B cell (primary cell): ENCODE measurements around the gene CEACAM16. TPM values are rescaled to one million over a fixed set of nuclear protein-coding genes. Genes with fewer than 3 reads are reported as not detected.

Experiments used
- ATAC-seq: fragments of 200-7000 bp; cut with Tn5 transposase; one replicate; pipeline ENCODE4 v1.10.0; 2021; ENCODE audit warnings: low read depth, mild to moderate bottlenecking, moderate number of reproducible peaks, moderate library complexity
- CTCF ChIA-PET: fragments of 350-600 bp; sonication (Branson Sonifier 250); formaldehyde crosslinking; loops from one replicate; lab custom pipeline; 2021; ENCODE audit warnings: antibody characterized with exemption, inconsistent platforms; lab: Charles Lee
- POLR2A ChIA-PET: fragments of 350-600 bp; sonication (Branson Sonifier 250); formaldehyde crosslinking; loops from one replicate; lab custom pipeline; 2021; ENCODE audit warnings: antibody characterized with exemption; lab: Charles Lee
- DNase-seq: peaks from one replicate; pipeline ENCODE4 v3.0.0; 2013
- H2AFZ ChIP-seq: 2 replicates; pipeline ENCODE4 v1.6.1; 2012; ENCODE audit warnings: mild to moderate bottlenecking, low read depth, low read length; ENCODE audit not compliant: insufficient read depth, poor library complexity, severe bottlenecking
- H3K27ac ChIP-seq, 2 donors: 1 replicate in 1 of 2; 2 replicates in 1 of 2; pipeline ENCODE4 v1.5.1; 2012 to 2013; ENCODE audit warnings: low read length in 2 of 2, mild to moderate bottlenecking in 2 of 2, moderate library complexity in 1 of 2
- H3K27me3 ChIP-seq, 4 experiments: fragments of 200-600 bp in 1 of 4; sonication (generic) in 1 of 4; replicated peaks in 1 of 4; 1 replicate in 2 of 4; 2 replicates in 2 of 4; pipeline versions ENCODE4 v1.6.1 to v1.7.0; 2013 to 2016; ENCODE audit warnings: low read length in 3 of 4, mild to moderate bottlenecking in 2 of 4, mixed read lengths in 1 of 4, moderate library complexity in 1 of 4; ENCODE audit not compliant: insufficient read depth in 4 of 4, control insufficient read depth in 3 of 4; ENCODE audit errors: control extremely low read depth in 1 of 4
- H3K36me3 ChIP-seq, 2 experiments: replicated peaks in 1 of 2; 1 replicate in 1 of 2; 2 replicates in 1 of 2; pipeline versions ENCODE4 v1.6.1 to v1.7.1; 2013; ENCODE audit warnings: low read length in 1 of 2; ENCODE audit not compliant: insufficient read depth in 2 of 2, control insufficient read depth in 1 of 2; ENCODE audit errors: control extremely low read depth in 1 of 2, extremely low read depth in 1 of 2
- H3K4me1 ChIP-seq, 2 donors: fragments of 200-600 bp in 1 of 2; sonication (generic) in 1 of 2; 1 replicate in 1 of 2; 2 replicates in 1 of 2; pipeline versions ENCODE4 v1.5.1 to v1.6.1; 2013 to 2017; ENCODE audit warnings: low read length in 2 of 2; ENCODE audit not compliant: control insufficient read depth in 2 of 2, insufficient read depth in 2 of 2
- H3K4me2 ChIP-seq: replicated peaks from 2 replicates; pipeline ENCODE3; 2012; ENCODE audit warnings: mild to moderate bottlenecking, low read depth, low read length; ENCODE audit not compliant: poor library complexity, severe bottlenecking
- H3K4me3 ChIP-seq, 5 experiments: fragments of 200-600 bp in 1 of 5; sonication (generic) in 1 of 5; 1 replicate in 3 of 5; 2 replicates in 2 of 5; pipeline versions ENCODE4 v1.5.1 to v1.7.0; 2011 to 2016; ENCODE audit warnings: low read length in 4 of 5, mild to moderate bottlenecking in 4 of 5, low read depth in 2 of 5, control low read depth in 1 of 5, moderate library complexity in 1 of 5; ENCODE audit not compliant: insufficient read depth in 1 of 5; ENCODE audit errors: control extremely low read depth in 1 of 5, extremely low read depth in 1 of 5
- H3K79me2 ChIP-seq: fragments of 200-600 bp; sonication (generic); one replicate; pipeline ENCODE4 v1.6.0; 2016; ENCODE audit warnings: low read length; ENCODE audit not compliant: control insufficient read depth, insufficient read depth
- H3K9ac ChIP-seq: fragments of 200-600 bp; sonication (generic); 2 replicates; pipeline ENCODE4 v1.6.1; 2017; ENCODE audit warnings: mild to moderate bottlenecking, low read length, moderate library complexity
- H3K9me3 ChIP-seq, 3 donors: one replicate each; pipeline versions ENCODE4 v1.6.1 to v1.7.1; 2013; ENCODE audit warnings: low read length in 2 of 3; ENCODE audit not compliant: control insufficient read depth in 2 of 3, insufficient read depth in 1 of 3; ENCODE audit errors: control extremely low read depth in 1 of 3
- H4K20me1 ChIP-seq: 2 replicates; pipeline ENCODE4 v1.6.0; 2012; ENCODE audit warnings: mild to moderate bottlenecking, low read length; ENCODE audit not compliant: insufficient read depth, control insufficient read depth, poor library complexity, severe bottlenecking
- H3K27ac Mint-ChIP-seq: one replicate; pipeline ENCODE4 v1.8.0; 2021; ENCODE audit warnings: mixed read lengths
- H3K27me3 Mint-ChIP-seq: one replicate; pipeline ENCODE4 v1.8.0; 2021; ENCODE audit warnings: mixed read lengths
- H3K4me1 Mint-ChIP-seq: one replicate; pipeline ENCODE4 v1.8.0; 2021; ENCODE audit warnings: mixed read lengths
- H3K4me3 Mint-ChIP-seq: one replicate; pipeline ENCODE4 v1.8.0; 2021; ENCODE audit warnings: mixed read lengths
- H3K9me3 Mint-ChIP-seq: one replicate; pipeline ENCODE4 v1.8.0; 2022; ENCODE audit warnings: mixed read lengths; ENCODE audit not compliant: insufficient read depth
- CTCF ChIP-seq: fragments of 200-600 bp; IDR thresholded peaks from one replicate; pipeline ENCODE4 v1.8.0; 2022; ENCODE audit warnings: antibody characterized with exemption, mild to moderate bottlenecking
- EZH2 ChIP-seq: IDR thresholded peaks from 2 replicates; pipeline ENCODE4 v1.6.1; 2012; ENCODE audit warnings: borderline replicate concordance, low read depth, mild to moderate bottlenecking, moderate library complexity, low read length; ENCODE audit not compliant: insufficient read depth, poor library complexity, severe bottlenecking
- WGBS: methylation state at CpG from one replicate; pipeline ENCODE4 v1.1.5; 2013; ENCODE audit warnings: missing lambda C conversion rate; ENCODE audit not compliant: insufficient coverage; 5-methylcytosine and 5-hydroxymethylcytosine counted together
- intact Hi-C: fragments of 100-400 bp; cut with micrococcal nuclease; formaldehyde crosslinking; loops from one replicate; pipeline ENCODE4 v1.10.0; 2022
- polyA plus RNA-seq: library from polyadenylated mRNA; depleted of rRNA; stranded (reverse); fragments of >200 nt; gene quantifications from 2 replicates; pipeline ENCODE4 v1.2.3, GENCODE V29; 2012
- total RNA-seq, 2 donors: library from RNA; stranded (reverse); fragments of 120-200 nt in 1 of 2; gene quantifications; 1 replicate in 1 of 2; 2 replicates in 1 of 2; pipeline versions ENCODE4 v1.2.3 to v1.2.4, GENCODE V29; 2013 to 2022

Gene CEACAM16
- total and polyA plus RNA-seq, 2 donors (not counting 1 experiment from before 2014, with no cell fraction given) = not detected

DNA sequence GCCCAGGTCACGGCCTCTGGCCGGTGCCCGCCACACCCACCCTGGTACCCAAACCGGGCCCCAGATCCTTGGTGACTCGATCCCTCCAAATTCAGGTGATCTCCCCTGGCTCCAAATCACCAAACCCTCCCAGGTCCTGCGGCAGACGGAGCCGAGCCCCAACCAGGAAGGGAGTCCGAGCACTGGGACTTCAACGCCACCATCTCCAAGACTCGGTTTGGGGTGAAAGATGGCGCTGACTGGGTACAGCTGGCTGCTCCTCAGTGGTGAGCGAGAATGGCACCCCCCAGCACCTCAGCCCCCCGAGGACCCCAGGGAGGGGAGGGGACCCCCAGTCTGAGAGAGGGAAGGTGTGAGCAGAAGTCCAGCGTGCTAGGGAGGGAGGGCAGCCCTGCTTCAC is 2.3 kb downstream of the CEACAM16 start:
- H3K79me2 ChIP-seq = no peaks in the 10 kb centered on the region
- intact Hi-C loops = no loop called here
- H3K27ac ChIP-seq = no peak overlapping the region
- Mint-ChIP-seq H3K4me3 (no peak overlapping the region), H3K27ac (no peak overlapping the region), H3K4me1 (no peaks in the 10 kb centered on the region), H3K9me3 (no peaks in the 10 kb centered on the region), H3K27me3 (peaks cover 34% of the 10 kb centered on the region)
- TF ChIP-seq CTCF = no peak
- no peak for TF ChIP-seq EZH2
- CTCF ChIA-PET = interaction anchor here (1.3 kb wide), 1 partner anchor 12 kb away, joined by 3 read pairs; no protein-coding TSS in a partner anchor
- ATAC-seq (no peak), DNase-seq (no peak)
- H3K9me3 ChIP-seq = peaks cover 0 to 3% (median 0%) of the 10 kb centered on the region in 3 donors
- H2AFZ ChIP-seq = no peak overlapping the region
- peaks cover 0 to 13% (median 4%) of the 10 kb centered on the region in 4 experiments for H3K27me3 ChIP-seq
- no peaks in the 10 kb centered on the region for H4K20me1 ChIP-seq
- H3K4me2 ChIP-seq = no peak overlapping the region
- H3K4me3 ChIP-seq = no peak overlapping the region
- H3K4me1 ChIP-seq = no peaks in the 10 kb centered on the region
- H3K36me3 ChIP-seq = no peaks in the 10 kb centered on the region
- POLR2A ChIA-PET = no interaction called here
- H3K9ac ChIP-seq = no peak overlapping the region
- 95% methylated on average over 11 of the region's 15 CpGs for WGBS

DNA sequence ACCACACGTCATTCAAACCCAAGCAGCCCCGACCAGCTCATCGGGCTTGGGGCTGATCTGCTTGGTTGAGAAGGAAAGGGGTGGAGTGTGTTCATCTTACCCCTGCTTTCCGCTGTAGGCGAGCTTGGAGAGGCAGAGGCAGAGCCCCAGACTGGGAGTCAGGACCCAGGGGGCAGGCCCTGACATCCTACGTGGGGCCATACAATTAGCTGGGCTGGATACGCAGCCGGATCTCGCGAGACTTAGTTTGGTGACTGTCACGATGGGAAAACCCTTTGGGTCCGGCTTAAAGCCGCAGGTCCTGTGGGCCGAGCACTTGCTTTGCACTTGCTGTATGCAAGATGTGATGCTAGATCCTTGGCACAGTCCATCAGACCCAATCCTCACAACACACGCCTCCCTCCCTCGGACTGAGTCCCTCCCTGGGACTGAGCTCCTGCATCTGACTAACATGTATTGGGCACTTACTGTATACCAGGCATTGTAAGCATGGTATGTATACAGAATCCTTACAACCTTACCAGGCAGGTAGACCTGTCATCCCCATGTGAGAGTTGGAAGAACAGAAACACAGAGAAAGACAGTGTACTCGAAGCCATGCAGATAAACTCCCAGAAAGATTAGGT is 3.7 kb downstream of the CEACAM16 start:
- Mint-ChIP-seq H3K9me3 (no peaks in the 10 kb centered on the region), H3K27me3 (peaks cover 24% of the 10 kb centered on the region), H3K4me3 (no peak overlapping the region), H3K4me1 (no peaks in the 10 kb centered on the region), H3K27ac (no peak overlapping the region)
- ChIA-PET CTCF (interaction anchor here (1.6 kb wide), 1 partner anchor 21 kb away, joined by 7 read pairs; no protein-coding TSS in a partner anchor), POLR2A (no interaction called here)
- Histone ChIP-seq H3K27ac (no peak overlapping the region), H4K20me1 (no peaks in the 10 kb centered on the region), H3K79me2 (no peaks in the 10 kb centered on the region), H3K9me3 (peaks cover 0 to 3% (median 0%) of the 10 kb centered on the region in 3 donors), H3K4me1 (no peaks in the 10 kb centered on the region), H2AFZ (no peak overlapping the region), H3K9ac (no peak overlapping the region), H3K4me3 (no peak overlapping the region), H3K27me3 (peaks cover 0 to 6% (median 2%) of the 10 kb centered on the region in 4 experiments), H3K4me2 (no peak overlapping the region), H3K36me3 (no peaks in the 10 kb centered on the region)
- intact Hi-C loops = no loop called here
- TF ChIP-seq CTCF (no peak), EZH2 (no peak)
- 90% methylated on average over 15 of the region's 17 CpGs for WGBS
- ATAC-seq = no peak
- DNase-seq = no peak
